HFF-Myc (cell line): ENCODE measurements around the gene FAM151A.

ENCODE experiments used
- DNase-seq: peaks from one replicate; pipeline ENCODE4 v3.0.0-alpha.2; 2011; ENCODE audit warnings: low read depth; ENCODE audit errors: extremely low read depth
- H3K4me3 ChIP-seq: replicated peaks from 2 replicates; pipeline ENCODE4 v1.5.1; 2011; ENCODE audit warnings: low read depth, mild to moderate bottlenecking, control low read depth, low read length
- CTCF ChIP-seq: IDR thresholded peaks from 2 replicates; pipeline ENCODE4 v1.5.1; 2012; ENCODE audit warnings: mild to moderate bottlenecking, low read depth, low read length, control low read depth; ENCODE audit errors: missing control alignments

Gene FAM151A

GRCh38 chr1:54594463-54594862, 28.9 kb downstream of the FAM151A start:
- H3K4me3 ChIP-seq = no peak overlapping the region
- DNase-seq = no peak
- TF ChIP-seq CTCF = no peak

- TF ChIP-seq CTCF = no peak
- DNase-seq = no peak
- no peak overlapping the region for H3K4me3 ChIP-seq
Observed at GRCh38 chr1:54593571-54594160, 29.7 kb downstream of the FAM151A start.

GRCh38 chr1:54591127-54591756, 32.1 kb downstream of the FAM151A start:
- no peak overlapping the region for H3K4me3 ChIP-seq
- TF ChIP-seq CTCF = no peak

GRCh38 chr1:54588377-54588776, 34.9 kb downstream of the FAM151A start:
- no peak for TF ChIP-seq CTCF
- DNase-seq = no peak
- H3K4me3 ChIP-seq = no peak overlapping the region

More at GRCh38 chr1:54591127-54591756, 32.1 kb downstream of the FAM151A start:
- no peak for DNase-seq

- no peak overlapping the region for H3K4me3 ChIP-seq
- TF ChIP-seq CTCF = no peak
- DNase-seq = no peak
Observed at GRCh38 chr1:54585181-54586066, 37.9 kb downstream of the FAM151A start.

GRCh38 chr1:54584575-54584974, 38.8 kb downstream of the FAM151A start:
- TF ChIP-seq CTCF = no peak
- H3K4me3 ChIP-seq = no peak overlapping the region
- DNase-seq = no peak
